T-cell (primary cell): ENCODE data around the gene UGT2B17. TPM values are rescaled to one million over a fixed set of nuclear protein-coding genes. Genes with fewer than 3 reads are reported as not detected.
"Not testable (repeated sequence)": the region's sequence is repeated elsewhere in the genome, so short reads cannot be mapped to it uniquely, and the experiment has no call there.

Experiments used
- ATAC-seq, 4 experiments: fragments of 200-7000 bp in 3 of 4; fragments of 150-1000 bp in 1 of 4; cut with Tn5 transposase; replicated peaks in 1 of 4; 1 replicate in 3 of 4; 2 replicates in 1 of 4; pipeline ENCODE4 v1.10.0; 2021; ENCODE audit warnings: moderate library complexity in 3 of 4, mild to moderate bottlenecking in 2 of 4, moderate number of reproducible peaks in 1 of 4
- CTCF ChIA-PET, 2 donors: fragments of 300-600 bp; sonication (Branson Sonifier 250); formaldehyde crosslinking; loops; one replicate each; lab custom pipeline; 2022; ENCODE audit warnings: antibody characterized with exemption in 2 of 2; lab: Charles Lee
- POLR2A ChIA-PET, 2 donors: fragments of 300-600 bp; sonication (Branson Sonifier 250); formaldehyde crosslinking; loops; one replicate each; lab custom pipeline; 2022; ENCODE audit warnings: antibody characterized with exemption in 2 of 2; lab: Charles Lee
- DNase-seq, 35 experiments: peaks; one replicate each; pipeline versions ENCODE4 v3.0.0 to v3.0.0-alpha.2; 2013 to 2023
- H3K27ac ChIP-seq: one replicate; pipeline ENCODE4 v1.5.1; 2013; ENCODE audit warnings: low read length
- H3K27me3 ChIP-seq, 2 experiments: replicated peaks in 1 of 2; 1 replicate in 1 of 2; 2 replicates in 1 of 2; pipeline versions ENCODE4 v1.6.1 to v1.7.0; 2013; ENCODE audit warnings: low read length in 1 of 2, mixed read lengths in 1 of 2; ENCODE audit not compliant: control insufficient read depth in 2 of 2, insufficient read depth in 2 of 2; ENCODE audit errors: extremely low read depth in 1 of 2
- H3K36me3 ChIP-seq, 2 donors: 1 replicate in 1 of 2; 2 replicates in 1 of 2; pipeline versions ENCODE4 v1.6.1 to v1.7.0; 2013; ENCODE audit warnings: low read length in 1 of 2; ENCODE audit not compliant: control insufficient read depth in 2 of 2, insufficient read depth in 1 of 2; ENCODE audit errors: extremely low read depth in 1 of 2
- H3K4me1 ChIP-seq, 2 experiments: 1 replicate in 1 of 2; 2 replicates in 1 of 2; pipeline versions ENCODE4 v1.6.1 to v1.7.0; 2013; ENCODE audit warnings: low read length in 2 of 2, mixed read lengths in 1 of 2; ENCODE audit not compliant: insufficient read depth in 2 of 2, control insufficient read depth in 1 of 2; ENCODE audit errors: extremely low read depth in 1 of 2
- H3K4me3 ChIP-seq, 2 donors: 1 replicate in 1 of 2; 2 replicates in 1 of 2; pipeline versions ENCODE4 v1.5.1 to v1.7.0; 2013; ENCODE audit warnings: mild to moderate bottlenecking in 2 of 2, low read length in 1 of 2, moderate library complexity in 1 of 2; ENCODE audit not compliant: control insufficient read depth in 1 of 2; ENCODE audit errors: extremely low read depth in 1 of 2
- H3K9me3 ChIP-seq: 2 replicates; pipeline ENCODE4 v1.7.0; 2013
- H3K27ac Mint-ChIP-seq, 2 donors: one replicate each; pipeline ENCODE4 v1.8.0; 2020 to 2021; ENCODE audit warnings: mild to moderate bottlenecking in 2 of 2, mixed read lengths in 2 of 2
- H3K27me3 Mint-ChIP-seq, 2 donors: one replicate each; pipeline ENCODE4 v1.8.0; 2021 to 2022; ENCODE audit warnings: mixed read lengths in 2 of 2
- H3K36me3 Mint-ChIP-seq: one replicate; pipeline ENCODE4 v1.8.0; 2021; ENCODE audit warnings: mixed read lengths
- H3K4me1 Mint-ChIP-seq, 3 donors: one replicate each; pipeline ENCODE4 v1.8.0; 2020 to 2022; ENCODE audit warnings: mixed read lengths in 3 of 3, mild to moderate bottlenecking in 1 of 3
- H3K4me3 Mint-ChIP-seq, 3 donors: one replicate each; pipeline ENCODE4 v1.8.0; 2020 to 2022; ENCODE audit warnings: mild to moderate bottlenecking in 3 of 3, mixed read lengths in 3 of 3, moderate library complexity in 3 of 3
- H3K9me3 Mint-ChIP-seq, 3 donors: one replicate each; pipeline ENCODE4 v1.8.0; 2020 to 2022; ENCODE audit warnings: mixed read lengths in 3 of 3
- WGBS: methylation state at CpG from one replicate; pipeline ENCODE4 v1.1.5; 2013; ENCODE audit warnings: missing lambda C conversion rate; ENCODE audit not compliant: insufficient coverage; 5-methylcytosine and 5-hydroxymethylcytosine counted together
- total RNA-seq, 35 experiments: library from RNA in 6 of 35; stranded (reverse) in 6 of 35; fragments of 120-200 nt in 1 of 35; gene quantifications; one replicate each; pipeline versions ENCODE4 v1.2.1 to v1.2.4 and lab custom pipeline; 2013 to 2026

The UGT2B17 gene
- total RNA-seq, 5 donors from 2014 or later (not counting 1 experiment from before 2014, with no cell fraction given): 0.18 to 0.35 TPM; not detected in 3

DNA sequence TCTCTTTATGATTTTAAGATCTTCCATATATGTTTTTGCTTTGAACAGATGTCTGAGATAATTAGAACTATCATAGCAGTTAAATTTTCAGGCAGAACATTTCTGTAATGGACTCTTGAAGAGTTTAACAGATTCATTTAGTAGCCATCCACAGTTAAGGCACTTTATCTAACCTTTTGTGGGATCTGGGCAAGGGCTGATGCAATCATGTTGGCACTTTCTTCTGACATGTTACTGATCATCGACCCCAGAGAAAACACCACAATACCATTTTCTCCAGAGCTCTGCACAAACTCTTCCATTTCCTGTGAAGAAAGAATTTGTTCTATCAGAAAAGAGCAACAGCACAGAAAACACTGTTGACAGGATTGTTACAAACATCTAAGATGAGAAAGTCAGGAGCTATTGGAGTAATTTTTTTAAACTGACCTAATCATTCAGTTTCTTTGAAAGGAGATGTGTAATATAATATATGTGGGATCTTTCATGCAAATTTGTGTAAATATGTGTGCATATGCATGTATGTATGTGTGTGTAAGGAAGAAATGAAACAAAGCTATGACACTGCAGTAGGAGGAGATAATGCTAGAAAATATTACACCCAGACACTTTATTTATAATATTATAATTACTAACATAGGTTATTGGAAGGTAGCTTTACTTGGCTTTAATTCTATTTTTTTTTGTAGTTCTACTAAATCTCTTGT is 15.6 kb downstream of the UGT2B17 start:
- WGBS: no CpG with 5 or more reads among the region's 1 CpG
- H3K27ac ChIP-seq, H3K4me1 Mint-ChIP-seq, H3K4me3 ChIP-seq, DNase-seq, H3K9me3 Mint-ChIP-seq, H3K36me3 ChIP-seq, CTCF ChIA-PET, H3K27me3 ChIP-seq, POLR2A ChIA-PET, H3K36me3 Mint-ChIP-seq, H3K27me3 Mint-ChIP-seq, H3K9me3 ChIP-seq, ATAC-seq, H3K27ac Mint-ChIP-seq, H3K4me1 ChIP-seq, H3K4me3 Mint-ChIP-seq: not testable (repeated sequence)

DNA sequence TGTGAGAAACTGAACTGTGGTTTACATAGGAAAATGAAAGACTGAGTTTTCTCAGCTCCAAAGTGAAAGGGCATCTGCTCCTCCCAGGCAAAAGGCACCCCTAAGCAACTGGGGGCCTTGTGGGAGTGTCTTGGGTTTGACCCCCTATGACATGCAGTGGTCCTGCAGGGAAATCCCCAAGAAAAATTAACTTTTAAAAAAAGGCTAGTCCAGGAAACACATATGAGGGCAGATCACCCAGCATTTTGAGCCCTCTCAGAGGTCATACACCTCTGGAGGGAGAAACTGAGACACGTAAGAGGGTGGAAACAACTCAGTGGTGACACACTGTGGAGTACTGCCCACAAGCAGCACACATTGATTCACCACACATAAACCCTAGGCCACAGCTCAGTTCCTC is 22.3 kb downstream of the UGT2B17 start:
- WGBS: no CpG with 5 or more reads among the region's 1 CpG
- H3K36me3 Mint-ChIP-seq, POLR2A ChIA-PET, H3K27me3 ChIP-seq, ATAC-seq, DNase-seq, H3K9me3 Mint-ChIP-seq, H3K27ac ChIP-seq, H3K4me3 ChIP-seq, H3K4me3 Mint-ChIP-seq, CTCF ChIA-PET, H3K27me3 Mint-ChIP-seq, H3K36me3 ChIP-seq, H3K27ac Mint-ChIP-seq, H3K4me1 Mint-ChIP-seq, H3K4me1 ChIP-seq, H3K9me3 ChIP-seq: not testable (repeated sequence)

DNA sequence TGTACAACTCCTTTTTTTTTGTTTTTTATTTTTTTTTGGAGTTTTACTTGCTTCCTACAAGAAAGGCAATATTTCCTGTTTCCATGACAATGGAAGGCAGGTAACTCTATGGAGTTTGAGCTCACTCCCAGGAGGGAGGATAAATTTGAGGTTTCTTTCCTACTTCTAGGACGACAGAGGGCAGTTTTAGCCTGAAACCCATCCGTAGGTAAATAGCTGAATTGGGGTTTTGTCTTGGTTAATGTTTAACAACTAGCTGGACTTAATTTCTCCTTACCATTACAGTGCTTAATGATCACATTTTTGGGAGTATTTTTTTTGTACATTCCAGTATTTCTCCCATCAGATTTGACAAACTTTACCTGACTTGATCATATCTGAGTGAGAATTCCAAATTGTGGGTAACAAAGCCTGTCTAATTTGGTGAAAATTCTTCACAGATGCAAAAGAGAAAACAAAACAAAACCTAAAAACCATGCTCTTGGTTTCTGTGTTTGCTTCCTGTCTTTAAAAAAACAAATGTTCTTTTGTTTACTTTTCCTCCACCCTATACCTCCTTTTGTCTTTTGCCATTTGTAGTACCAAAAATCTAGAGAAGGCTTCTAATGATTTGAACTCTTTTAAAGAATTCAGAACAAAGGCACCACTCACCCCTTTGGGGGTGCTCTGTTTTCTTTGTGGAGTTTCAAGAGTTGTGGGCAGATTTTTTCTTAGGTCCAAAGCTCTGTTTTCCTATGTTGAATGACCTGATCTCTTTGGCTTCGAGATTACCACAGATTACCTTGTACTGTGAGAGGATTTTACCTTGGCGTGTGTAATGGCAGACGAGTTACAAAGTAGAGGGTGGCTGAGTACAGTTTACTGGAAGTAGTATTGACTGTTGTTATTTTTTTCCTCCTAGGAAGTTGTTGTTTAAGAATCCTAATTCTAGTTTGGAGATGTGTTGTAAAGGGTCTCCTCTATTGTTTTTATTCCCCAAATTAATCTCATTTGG is 23.0 kb downstream of the UGT2B17 start:
- H3K36me3 Mint-ChIP-seq, H3K4me1 Mint-ChIP-seq, H3K9me3 ChIP-seq, H3K27ac Mint-ChIP-seq, CTCF ChIA-PET, H3K27ac ChIP-seq, H3K27me3 ChIP-seq, ATAC-seq, H3K4me3 Mint-ChIP-seq, H3K9me3 Mint-ChIP-seq, H3K36me3 ChIP-seq, H3K27me3 Mint-ChIP-seq, DNase-seq, H3K4me3 ChIP-seq, H3K4me1 ChIP-seq, POLR2A ChIA-PET: not testable (repeated sequence)
- WGBS: no CpG with 5 or more reads among the region's 5 CpGs

DNA sequence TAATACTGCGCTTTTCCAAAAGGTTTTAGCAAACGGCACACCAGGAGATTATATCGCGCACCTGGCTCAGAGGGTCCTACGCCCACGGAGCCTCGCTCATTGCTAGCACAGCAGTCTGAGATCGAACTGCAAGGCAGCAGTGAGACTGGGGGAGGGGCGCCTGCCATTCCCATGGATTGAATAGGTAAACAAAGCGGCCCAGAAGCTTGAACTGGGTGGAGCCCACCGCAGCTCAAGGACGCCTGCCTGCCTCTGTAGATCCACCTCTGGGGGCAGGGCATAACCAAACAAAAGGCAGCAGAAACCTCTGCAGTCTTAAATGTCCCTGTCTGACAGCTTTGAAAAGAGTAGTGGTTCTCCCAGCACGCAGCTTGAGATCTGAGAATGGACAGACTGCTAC is 33.4 kb downstream of the UGT2B17 start:
- 85% methylated on average over 13 of the region's 13 CpGs for WGBS
- DNase-seq, ATAC-seq, H3K4me1 ChIP-seq, H3K9me3 Mint-ChIP-seq, H3K27ac ChIP-seq, H3K4me1 Mint-ChIP-seq, H3K9me3 ChIP-seq, CTCF ChIA-PET, H3K4me3 Mint-ChIP-seq, H3K36me3 ChIP-seq, H3K27ac Mint-ChIP-seq, H3K36me3 Mint-ChIP-seq, H3K4me3 ChIP-seq, H3K27me3 ChIP-seq: not testable (repeated sequence)
- POLR2A ChIA-PET: interaction anchor here in 1 of 2 donors (0.5 kb wide), 1 partner anchor 59 kb away, joined by 3 read pairs; no protein-coding TSS in a partner anchor
- peaks cover 0 to 14% of the 10 kb centered on the region in 2 donors for H3K27me3 Mint-ChIP-seq

DNA sequence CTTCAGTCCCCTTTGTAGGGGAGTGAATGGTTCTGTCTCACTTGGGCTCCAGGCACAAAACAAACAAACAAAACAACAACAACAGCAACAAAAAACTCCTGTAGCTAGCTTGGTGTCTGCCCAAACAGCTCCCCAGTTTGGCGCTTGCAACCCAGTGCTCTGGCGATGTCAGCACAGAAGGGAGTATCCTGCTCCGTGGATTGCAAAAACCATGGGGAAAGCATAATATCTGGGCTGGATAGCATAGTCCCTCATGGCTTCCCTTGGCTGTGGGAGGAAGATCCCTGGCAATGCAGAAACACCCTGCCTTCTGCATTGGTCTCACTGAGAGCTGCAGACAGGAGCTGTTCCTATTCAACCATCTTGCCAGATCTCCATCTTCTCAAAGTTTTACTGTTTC is 39.7 kb downstream of the UGT2B17 start:
- CTCF ChIA-PET: no interaction called here

DNA sequence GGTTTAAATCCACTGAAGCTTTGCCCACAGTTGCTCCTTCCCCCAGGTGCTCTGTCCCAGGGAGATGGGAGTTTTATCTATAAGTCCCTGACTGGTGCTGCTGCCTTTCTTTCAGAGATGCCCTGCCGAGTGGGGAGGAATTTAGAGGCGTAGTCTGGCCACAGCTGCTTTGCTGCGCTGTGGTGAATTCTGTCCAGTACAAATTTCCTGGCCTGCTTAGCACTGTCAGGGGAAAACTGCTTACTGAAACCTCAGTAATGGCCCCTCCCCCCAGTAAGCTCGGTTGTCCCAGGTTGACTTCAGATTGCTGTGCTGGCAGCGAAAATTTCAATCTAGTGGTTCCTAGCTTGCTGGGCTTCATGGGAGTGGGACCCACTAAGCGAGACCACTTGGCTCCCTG is 40.1 kb downstream of the UGT2B17 start:
- peaks cover 0 to 8% (median 7%) of the 10 kb centered on the region in 3 donors for H3K9me3 Mint-ChIP-seq
- WGBS: 100% methylated on average over 1 of the region's 6 CpGs
- Histone ChIP-seq H3K27ac (no peak overlapping the region), H3K9me3 (no peaks in the 10 kb centered on the region), H3K4me3 (no peak overlapping the region), H3K36me3 (no peaks in the 10 kb centered on the region), H3K4me1 (no peaks in the 10 kb centered on the region), H3K27me3 (peaks cover 0 to 2% of the 10 kb centered on the region in 2 experiments)
- H3K4me1 Mint-ChIP-seq: no peaks in the 10 kb centered on the region
- ATAC-seq (no peak), DNase-seq (no peak)
- POLR2A ChIA-PET: interaction anchor here in 1 of 2 donors (0.7 kb wide), 1 partner anchor 14 kb away, joined by 6 read pairs; no protein-coding TSS in a partner anchor
- no peaks in the 10 kb centered on the region for H3K36me3 Mint-ChIP-seq
- H3K27ac Mint-ChIP-seq: no peak overlapping the region
- CTCF ChIA-PET: no interaction called here
- peaks cover 0 to 3% of the 10 kb centered on the region in 2 donors for H3K27me3 Mint-ChIP-seq
- H3K4me3 Mint-ChIP-seq: no peak overlapping the region

More for the DNA sequence above, 39.7 kb downstream of the UGT2B17 start:
- Mint-ChIP-seq H3K4me1 (no peaks in the 10 kb centered on the region), H3K27ac (no peak overlapping the region), H3K9me3 (peaks cover 0 to 7% (median 6%) of the 10 kb centered on the region in 3 donors), H3K27me3 (peaks cover 0 to 3% of the 10 kb centered on the region in 2 donors), H3K4me3 (no peak overlapping the region), H3K36me3 (no peaks in the 10 kb centered on the region)
- no peaks in the 10 kb centered on the region for H3K9me3 ChIP-seq
- POLR2A ChIA-PET: no interaction called here
- no peak for ATAC-seq
- WGBS: 85% methylated on average over 3 of the region's 3 CpGs
- no peak overlapping the region for H3K27ac ChIP-seq
- DNase-seq: no peak
- H3K27me3 ChIP-seq: peaks cover 0 to 2% of the 10 kb centered on the region in 2 experiments
- no peaks in the 10 kb centered on the region for H3K4me1 ChIP-seq
- H3K36me3 ChIP-seq: no peaks in the 10 kb centered on the region
- no peak overlapping the region for H3K4me3 ChIP-seq
